Panc1 (cell line): ENCODE measurements around the gene INTS1. TPM values are rescaled to one million over a fixed set of nuclear protein-coding genes. Genes with fewer than 3 reads are reported as not detected.
A peak's percentile ranks its signal among the peaks of the same experiment; 100 is the strongest.

ENCODE experiments used
- ATAC-seq: fragments of 200-7000 bp; cut with Tn5 transposase; 2 replicates; pipeline ENCODE4 v1.9.1; 2020; ENCODE audit warnings: mild to moderate bottlenecking, moderate library complexity
- BruUV-seq: library from RNA; stranded (reverse); fragments of 400-500 nt; replicated peaks from 2 replicates; lab custom pipeline; 2021; lab: Mats Ljungman, UMichigan
- CTCF ChIA-PET: fragments of 300-600 bp; sonication (Branson Sonifier 250); formaldehyde crosslinking; loops from one replicate; lab custom pipeline; 2022; ENCODE audit warnings: antibody characterized with exemption; lab: Charles Lee
- POLR2A ChIA-PET: fragments of 300-600 bp; sonication (Branson Sonifier 250); formaldehyde crosslinking; loops from one replicate; lab custom pipeline; 2022; ENCODE audit warnings: antibody characterized with exemption; lab: Charles Lee
- DNase-seq: peaks from one replicate; pipeline ENCODE4 v3.0.0-alpha.2; 2010; ENCODE audit warnings: low read depth, low spot score
- H3K27ac ChIP-seq: 2 replicates; pipeline ENCODE4 v1.5.1; 2011; ENCODE audit warnings: mild to moderate bottlenecking, low read length, inconsistent platforms
- H3K27me3 ChIP-seq: fragments of 200-500 bp; sonication (Bioruptor generic); 2 replicates; pipeline ENCODE4 v1.6.0; 2014; ENCODE audit warnings: low read length, inconsistent platforms; ENCODE audit not compliant: control insufficient read depth, insufficient read depth
- H3K36me3 ChIP-seq: fragments of 200-500 bp; sonication (Bioruptor generic); 2 replicates; pipeline ENCODE4 v1.5.1; 2014; ENCODE audit warnings: inconsistent platforms, mild to moderate bottlenecking, low read length, moderate library complexity; ENCODE audit not compliant: control insufficient read depth, insufficient read depth
- H3K4me1 ChIP-seq: 2 replicates; pipeline ENCODE4 v1.5.1; 2011; ENCODE audit warnings: inconsistent platforms, mild to moderate bottlenecking, low read length, moderate library complexity; ENCODE audit not compliant: control insufficient read depth, insufficient read depth
- H3K4me3 ChIP-seq, 2 experiments: 2 replicates each; pipeline ENCODE4 v1.5.1; 2011 to 2012; ENCODE audit warnings: low read depth in 2 of 2, low read length in 2 of 2, mild to moderate bottlenecking in 2 of 2, inconsistent platforms in 1 of 2, moderate library complexity in 1 of 2
- H3K9me3 ChIP-seq: fragments of 200-500 bp; sonication (Bioruptor generic); 2 replicates; pipeline ENCODE4 v1.5.1; 2014; ENCODE audit warnings: low read depth, mild to moderate bottlenecking, inconsistent platforms, low read length, moderate library complexity; ENCODE audit not compliant: control insufficient read depth, insufficient read depth
- CTCF ChIP-seq: fragments of 450-650 bp; IDR thresholded peaks from 2 replicates; pipeline ENCODE4 v1.5.1; 2017; ENCODE audit warnings: mild to moderate bottlenecking
- POLR2AphosphoS5 ChIP-seq: IDR thresholded peaks from 2 replicates; pipeline ENCODE4 v1.6.1; 2012; ENCODE audit warnings: mild to moderate bottlenecking, low read depth, low read length, moderate library complexity
- REST ChIP-seq, 2 experiments: IDR thresholded peaks; 2 replicates each; pipeline ENCODE4 v1.6.1; 2011 to 2012; ENCODE audit warnings: low read depth in 2 of 2, control low read depth in 1 of 2, low read length in 1 of 2, mild to moderate bottlenecking in 1 of 2, moderate library complexity in 1 of 2; ENCODE audit not compliant: insufficient read depth in 1 of 2
- SIN3A ChIP-seq: IDR thresholded peaks from 2 replicates; pipeline ENCODE4 v1.6.1; 2012; ENCODE audit warnings: low read depth, mild to moderate bottlenecking, low read length, moderate library complexity, borderline replicate concordance; ENCODE audit not compliant: insufficient read depth
- TCF7L2 ChIP-seq: IDR thresholded peaks from 2 replicates; pipeline ENCODE4 v1.6.1; 2011; ENCODE audit warnings: mild to moderate bottlenecking, low read depth, low read length, inconsistent platforms
- in situ Hi-C: cut with HindIII; loops from 2 replicates; pipeline ENCODE4 v1.10.0; 2016; ENCODE audit warnings: low sequenced_read_pairs, low pct_unique_long_range_greater_than_20kb
- intact Hi-C: fragments of 100-400 bp; cut with micrococcal nuclease; formaldehyde crosslinking; loops from one replicate; pipeline ENCODE4 v1.10.0; 2022; ENCODE audit not compliant: unreplicated experiment
- total RNA-seq: library from RNA; stranded (reverse); gene quantifications from one replicate; pipeline ENCODE4 v1.2.1, GENCODE V29; 2021; ENCODE audit not compliant: unreplicated experiment

INTS1 gene
- total RNA-seq, 1 experiment from 2014 or later = 173 TPM

- BruUV-seq = no TSS peak
- POLR2A ChIA-PET = no interaction called here
- Histone ChIP-seq H3K27ac (peak overlapping the region; percentile 81), H3K36me3 (no peaks in the 10 kb centered on the region; the same call in 1 of the 2 replicates), H3K9me3 (no peaks in the 10 kb centered on the region), H3K4me1 (peaks cover 86% of the 10 kb centered on the region), H3K27me3 (no peaks in the 10 kb centered on the region), H3K4me3 (no peak overlapping the region)
- DNase-seq (no peak), ATAC-seq (no peak)
- CTCF ChIA-PET = no interaction called here
- intact Hi-C loops (no loop called here), in situ Hi-C loops (no loop called here)
- no peak for TF ChIP-seq POLR2AphosphoS5
- no peak for TF ChIP-seq SIN3A
- TF ChIP-seq CTCF = no peak
- no peak for TF ChIP-seq TCF7L2
- TF ChIP-seq REST (IDR thresholded peaks at IDR 0.05; ENCODE audit: insufficient read depth in 1 of 2, low read depth in 2 of 2, low read length in 1 of 2) = no peak
These were observed 54.2 kb downstream of the INTS1 start for GRCh38 chr7:1449951-1450350.

GRCh38 chr7:1449501-1449900 lies 54.7 kb downstream of the INTS1 start:
- TF ChIP-seq SIN3A (no peak), REST (IDR thresholded peaks at IDR 0.05; ENCODE audit: insufficient read depth in 1 of 2, low read depth in 2 of 2, low read length in 1 of 2) (no peak), CTCF (no peak), TCF7L2 (no peak), POLR2AphosphoS5 (no peak)
- Histone ChIP-seq H3K36me3 (no peaks in the 10 kb centered on the region; the same call in 1 of the 2 replicates), H3K4me1 (peaks cover 82% of the 10 kb centered on the region), H3K27me3 (no peaks in the 10 kb centered on the region), H3K4me3 (no peak overlapping the region), H3K9me3 (no peaks in the 10 kb centered on the region), H3K27ac (peak overlapping the region; percentile 81)
- BruUV-seq = no TSS peak
- in situ Hi-C loops = no loop called here
- ChIA-PET POLR2A (no interaction called here), CTCF (interaction anchor here (1.5 kb wide), 1 partner anchor 25 kb away, joined by 3 read pairs; no protein-coding TSS in a partner anchor)
- DNase-seq (no peak), ATAC-seq (no peak)
- intact Hi-C loops = no loop called here
